Ammon's horn (tissue), 1 donor: Measurements from ENCODE around the gene NHERF1.

ENCODE experiments used
- DNase-seq: peaks from one replicate; pipeline ENCODE4 v3.0.0-alpha.2; 2016; ENCODE audit warnings: low spot score

Gene NHERF1

DNA sequence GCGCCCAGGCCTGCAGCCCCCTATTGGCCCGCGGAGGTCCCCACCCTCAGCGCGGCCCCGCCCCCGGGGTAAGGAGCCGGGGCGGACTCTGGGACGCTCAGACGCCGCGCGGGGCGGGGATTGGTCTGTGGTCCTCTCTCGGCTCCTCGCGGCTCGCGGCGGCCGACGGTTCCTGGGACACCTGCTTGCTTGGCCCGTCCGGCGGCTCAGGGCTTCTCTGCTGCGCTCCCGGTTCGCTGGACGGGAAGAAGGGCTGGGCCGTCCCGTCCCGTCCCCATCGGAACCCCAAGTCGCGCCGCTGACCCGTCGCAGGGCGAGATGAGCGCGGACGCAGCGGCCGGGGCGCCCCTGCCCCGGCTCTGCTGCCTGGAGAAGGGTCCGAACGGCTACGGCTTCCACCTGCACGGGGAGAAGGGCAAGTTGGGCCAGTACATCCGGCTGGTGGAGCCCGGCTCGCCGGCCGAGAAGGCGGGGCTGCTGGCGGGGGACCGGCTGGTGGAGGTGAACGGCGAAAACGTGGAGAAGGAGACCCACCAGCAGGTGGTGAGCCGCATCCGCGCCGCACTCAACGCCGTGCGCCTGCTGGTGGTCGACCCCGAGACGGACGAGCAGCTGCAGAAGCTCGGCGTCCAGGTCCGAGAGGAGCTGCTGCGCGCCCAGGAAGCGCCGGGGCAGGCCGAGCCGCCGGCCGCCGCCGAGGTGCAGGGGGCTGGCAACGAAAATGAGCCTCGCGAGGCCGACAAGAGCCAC is at the start of gene NHERF1:
NHERF1 (plus strand) TSS at position 100 of the 750 bp plus-strand sequence; CDS start at position 319, 219 bp downstream.
- peak; percentile 93 for DNase-seq

DNA sequence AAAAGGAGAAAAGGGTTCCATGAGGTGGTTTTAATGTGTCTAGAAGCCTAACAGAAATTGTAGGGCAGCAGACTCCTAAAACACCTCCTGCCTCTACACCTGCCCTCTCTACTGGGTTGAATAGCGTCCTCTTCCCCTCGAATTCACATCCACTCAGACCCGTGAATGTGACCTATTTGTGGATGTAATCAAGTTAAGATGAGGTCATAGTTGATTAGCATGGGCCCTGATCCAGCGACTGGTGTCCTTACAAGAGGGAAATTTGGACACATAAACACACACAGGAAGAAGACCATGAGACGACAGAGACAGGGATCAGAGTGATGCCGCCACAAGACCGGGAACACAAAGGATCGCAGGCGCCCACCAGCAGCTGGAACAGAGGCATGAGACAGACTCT is 49.2 kb upstream of the NHERF1 start:
- no peak for DNase-seq

DNA sequence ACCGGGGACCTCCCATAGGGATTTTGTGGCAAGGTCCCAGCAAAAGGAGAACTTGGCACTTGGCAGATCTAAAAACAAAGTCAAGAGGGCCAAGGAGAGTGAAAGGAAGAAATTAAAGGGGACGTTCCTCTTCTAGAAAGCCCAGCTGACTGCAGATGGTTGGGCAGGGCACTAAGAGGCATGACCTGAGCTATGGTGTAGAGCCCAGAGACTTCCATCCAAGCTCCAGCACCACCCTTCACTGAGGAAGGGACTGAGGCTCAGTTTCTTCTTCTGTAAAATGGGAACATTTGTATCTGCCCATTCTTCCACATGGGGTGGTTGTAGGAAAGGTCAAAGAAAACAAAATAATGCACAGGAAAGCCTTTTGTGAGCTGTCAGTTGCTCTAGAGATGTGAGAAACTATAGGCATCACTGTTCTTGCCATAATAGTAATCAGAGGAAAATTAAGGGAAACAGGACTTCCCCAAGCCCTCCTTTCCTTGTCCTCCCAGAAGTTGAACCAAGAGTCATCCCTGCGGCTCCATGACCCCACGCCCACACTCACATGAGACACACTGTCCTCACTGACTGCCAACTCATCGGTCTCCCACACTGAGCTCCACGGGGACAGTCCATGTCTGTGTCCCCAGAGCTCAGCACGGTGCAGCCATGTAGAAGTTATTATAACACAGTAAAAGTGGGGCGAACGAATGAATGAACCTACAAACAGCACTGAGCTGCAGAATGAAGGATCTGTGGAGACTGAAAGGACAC is 46.1 kb upstream of the NHERF1 start:
- DNase-seq: no peak

DNA sequence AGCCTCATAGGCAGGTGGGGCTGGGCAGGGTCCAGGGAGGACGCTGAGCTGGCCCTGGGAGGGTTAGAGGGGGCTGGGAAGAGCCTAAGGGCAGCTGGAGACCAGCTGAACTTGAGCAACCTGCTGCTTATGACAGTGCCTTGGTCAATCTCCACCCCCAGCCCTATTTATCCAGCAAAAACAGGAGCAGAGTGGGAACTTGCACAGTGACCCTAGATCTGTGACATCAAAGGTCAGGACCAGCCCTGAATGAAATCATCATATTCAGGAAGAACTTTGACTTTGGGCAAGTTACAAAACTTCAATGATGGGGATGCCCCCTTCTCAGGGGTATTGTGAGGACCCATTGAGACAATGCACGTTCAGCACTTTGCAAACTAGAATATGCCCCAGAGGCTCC is 45.1 kb upstream of the NHERF1 start:
- no peak for DNase-seq

DNA sequence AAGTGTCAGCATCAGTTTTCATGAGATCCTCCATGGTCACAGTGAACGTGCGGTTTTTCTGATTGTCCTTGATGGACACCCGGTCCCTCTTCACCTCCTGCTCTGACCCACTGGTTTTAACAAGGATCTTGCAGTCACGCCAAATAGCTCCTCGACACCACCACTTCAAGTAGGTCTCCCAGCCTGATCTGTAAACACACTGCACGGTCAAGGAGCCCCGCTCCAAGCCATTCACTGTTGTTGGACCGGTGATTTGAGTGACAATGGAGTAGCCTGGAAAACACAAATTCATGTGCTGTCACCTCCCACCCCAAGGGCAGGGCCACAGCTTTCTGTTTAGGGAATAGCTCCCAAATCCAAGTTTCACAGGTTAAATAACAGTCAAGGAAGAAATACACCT is 43.9 kb upstream of the NHERF1 start:
- DNase-seq: no peak

DNA sequence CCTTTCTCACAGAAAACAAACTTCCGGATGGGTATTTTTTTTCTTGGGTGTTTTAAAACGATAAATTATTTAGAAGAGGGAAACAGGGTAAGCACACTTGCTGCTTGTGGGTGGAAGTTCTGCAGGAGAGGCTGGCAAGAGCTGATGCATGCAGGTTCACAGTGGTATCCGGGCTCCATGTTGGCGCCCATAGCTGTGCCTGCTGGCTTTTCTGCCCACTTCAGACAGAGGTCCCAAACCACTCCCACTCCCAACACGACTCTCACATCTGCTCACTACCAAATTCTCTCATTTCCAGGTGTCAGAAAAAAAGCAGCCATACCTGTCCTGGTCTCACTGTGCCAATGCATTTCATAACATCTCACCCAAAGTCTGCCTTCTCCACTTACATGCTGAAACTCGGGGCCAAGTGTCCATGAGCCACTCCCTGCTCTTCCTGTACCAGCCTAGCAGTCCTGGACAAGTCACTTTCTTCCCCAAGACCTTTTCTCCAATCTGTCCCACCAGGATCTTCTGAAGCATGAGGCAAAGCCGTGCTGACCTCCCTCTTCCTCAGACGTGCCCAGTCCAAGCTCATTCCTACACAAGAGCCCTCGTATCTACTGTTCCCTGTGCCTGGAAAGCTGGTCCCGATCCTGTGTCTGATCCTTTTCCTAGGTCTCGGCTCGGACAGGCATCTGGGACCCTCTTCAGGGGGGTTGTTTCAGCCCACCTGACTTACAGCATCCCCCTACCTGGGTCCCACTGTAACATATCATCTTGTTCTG is 37.2 kb upstream of the NHERF1 start:
- DNase-seq: no peak

DNA sequence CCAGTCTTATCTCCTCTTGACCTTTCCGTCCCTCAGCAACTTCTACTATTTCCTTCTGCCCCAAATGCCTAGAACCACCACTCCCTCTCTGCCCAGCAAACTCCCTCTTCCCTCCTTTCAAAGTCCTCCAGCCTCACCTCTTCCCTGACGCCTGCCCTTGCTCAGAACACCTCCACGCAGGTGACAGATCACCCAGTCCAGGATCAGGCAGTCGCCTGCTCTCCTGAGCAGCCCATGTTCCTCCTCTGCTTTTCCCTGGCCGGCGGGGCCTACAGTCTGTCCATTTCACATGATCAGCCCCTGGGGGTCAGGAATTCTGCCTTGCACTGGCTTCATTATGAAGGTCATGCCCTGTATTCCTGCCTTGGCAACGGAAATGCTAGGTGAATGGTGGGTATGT is 36.1 kb upstream of the NHERF1 start:
- DNase-seq: no peak

DNA sequence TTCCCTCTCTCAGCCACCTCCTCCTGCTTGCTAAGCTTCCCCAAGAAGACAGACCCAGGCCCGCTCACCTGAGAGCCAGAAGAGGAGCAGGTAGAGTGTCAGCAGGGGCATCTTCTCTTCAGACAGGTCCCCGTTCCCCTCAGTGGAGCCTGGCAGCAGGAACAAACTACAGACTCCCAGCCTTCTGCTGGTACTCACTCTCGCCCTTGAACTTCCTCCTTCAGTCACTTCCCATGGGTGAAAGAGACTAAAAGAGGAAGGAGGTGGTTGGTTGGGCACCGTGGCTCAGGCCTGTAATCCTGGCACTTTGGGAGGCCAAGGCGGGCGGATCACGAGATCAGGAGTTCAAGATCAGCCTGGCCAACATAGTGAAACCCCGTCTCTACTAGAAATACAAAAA is 35.7 kb upstream of the NHERF1 start, which contains the start of gene CD300LF:
CD300LF (minus strand) TSS at position 168 of the 400 bp plus-strand sequence; CDS start at position 111, 57 bp downstream.
- peak; percentile 68 for DNase-seq

DNA sequence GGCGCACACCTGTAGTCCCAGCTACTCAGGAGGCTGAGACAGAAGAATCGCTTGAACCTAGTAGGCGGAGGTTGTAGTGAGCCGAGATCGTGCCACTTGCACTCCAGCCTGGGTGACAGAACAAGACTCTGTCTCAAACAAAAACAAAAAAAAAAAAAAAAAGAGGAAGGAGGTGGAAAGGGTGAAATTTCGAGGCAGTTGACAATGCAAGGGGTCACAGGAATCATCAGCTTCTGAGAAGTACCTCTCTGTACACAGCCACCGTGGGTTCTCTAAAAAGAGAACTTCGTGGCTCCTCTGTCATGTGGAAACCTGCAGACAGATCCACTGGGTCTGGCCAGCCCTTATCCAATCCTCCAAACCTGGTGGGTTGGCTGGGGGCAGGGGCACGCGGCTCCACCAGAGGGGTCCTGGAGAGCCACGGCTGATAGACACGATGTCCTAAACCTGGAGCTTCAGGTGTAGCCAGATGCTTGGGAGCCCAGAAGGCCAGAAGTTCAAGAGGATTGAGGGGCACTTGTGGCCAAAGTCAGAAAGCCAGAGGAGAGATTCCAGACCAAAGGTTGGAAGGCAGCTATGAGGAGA is 35.2 kb upstream of the NHERF1 start:
- no peak for DNase-seq

DNA sequence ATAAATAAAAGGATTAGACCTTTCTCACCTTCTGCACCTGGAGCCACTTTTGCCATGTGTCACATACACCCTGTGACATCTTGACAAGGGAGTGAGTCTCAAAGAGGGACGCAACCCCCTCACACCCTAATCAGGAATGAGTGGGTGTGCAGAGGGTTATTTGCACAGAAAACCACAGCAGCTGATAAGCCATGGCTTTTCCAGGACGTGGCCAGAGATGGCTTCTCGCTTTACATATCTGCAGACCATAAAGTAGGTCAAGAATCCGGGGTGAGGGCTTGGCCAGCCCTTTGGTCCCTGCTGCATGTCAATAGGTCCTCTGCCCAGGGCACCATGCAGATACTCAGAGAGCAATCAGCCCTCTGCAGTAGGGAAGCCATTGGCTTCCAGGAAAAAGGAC is 33.3 kb upstream of the NHERF1 start:
- no peak for DNase-seq

DNA sequence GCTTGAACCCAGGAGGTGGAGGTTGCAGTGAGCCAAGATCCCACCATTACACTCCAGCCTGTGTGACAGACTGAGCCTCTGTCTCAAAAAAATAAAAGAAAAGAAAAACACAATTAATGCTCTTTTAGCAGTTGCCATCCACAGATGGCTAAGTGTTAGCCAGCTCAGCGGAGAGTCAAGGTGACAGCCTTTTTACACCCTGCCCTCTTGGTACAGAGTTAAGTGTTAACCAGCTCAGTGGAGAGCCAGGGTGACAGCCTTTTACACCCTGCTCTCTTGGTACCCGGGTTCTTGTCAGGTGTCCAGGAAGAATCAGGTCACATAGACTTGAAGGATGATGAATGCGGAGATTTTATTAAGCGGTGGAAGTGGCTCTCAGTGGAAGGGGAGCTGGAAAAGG is 27.9 kb upstream of the NHERF1 start:
- DNase-seq: no peak

DNA sequence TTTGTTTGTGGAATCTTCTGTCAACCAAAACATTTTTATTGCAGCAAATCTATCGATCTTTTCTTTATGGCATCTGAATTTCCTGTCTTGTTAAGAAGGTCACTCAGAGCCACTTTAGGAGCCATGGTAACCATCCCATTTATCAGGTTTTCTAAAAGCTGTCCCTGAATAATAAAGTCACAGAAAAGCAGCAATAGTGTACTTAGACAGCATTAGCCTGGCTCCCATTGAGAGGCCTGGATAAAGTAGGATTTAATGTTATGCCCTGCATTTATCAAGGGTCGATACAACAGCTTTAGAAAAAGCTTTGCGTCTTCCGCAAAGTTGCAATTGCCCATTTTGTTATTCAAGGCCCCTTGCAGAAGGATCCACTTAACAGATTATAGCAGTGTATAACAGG is 25.6 kb upstream of the NHERF1 start:
- no peak for DNase-seq

DNA sequence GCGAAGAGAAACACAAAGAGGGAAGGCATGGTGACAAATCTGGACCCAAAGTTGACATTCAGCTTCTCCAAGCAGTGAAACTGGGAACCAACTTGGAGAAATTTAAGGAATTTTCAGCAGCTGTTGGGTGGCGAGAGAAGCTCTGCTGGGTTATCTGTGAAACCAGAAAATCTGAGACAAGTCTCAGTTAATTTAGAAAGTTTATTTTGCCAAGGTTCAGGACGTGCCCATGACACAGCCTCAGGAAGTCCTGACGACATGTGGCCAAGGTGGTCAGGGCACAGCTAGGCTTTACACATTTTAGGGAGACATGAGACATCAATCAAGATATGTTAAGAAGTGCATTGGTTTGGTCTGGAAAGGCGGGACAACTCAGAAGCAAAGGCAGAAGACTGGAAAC is 24.5 kb upstream of the NHERF1 start:
- no peak for DNase-seq

DNA sequence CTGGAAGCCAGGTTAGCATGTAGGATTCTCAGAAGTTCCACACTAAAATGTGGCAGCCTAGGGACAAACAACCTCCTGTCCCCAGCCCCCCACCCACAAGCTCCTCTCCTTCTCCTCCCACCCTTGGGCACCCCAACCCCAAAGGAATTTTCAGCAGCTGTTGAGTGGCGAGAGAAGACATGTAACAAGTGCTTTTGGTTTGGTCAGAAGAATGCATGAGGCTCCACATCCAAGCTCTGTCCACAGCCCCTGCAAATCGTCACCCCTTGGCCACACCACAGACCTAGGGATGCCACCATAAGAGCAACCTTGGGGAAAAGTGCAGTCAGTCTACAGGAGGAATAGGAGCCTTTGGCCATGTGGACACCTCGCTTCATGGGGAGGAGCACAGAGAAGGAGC is 23.3 kb upstream of the NHERF1 start:
- no peak for DNase-seq

DNA sequence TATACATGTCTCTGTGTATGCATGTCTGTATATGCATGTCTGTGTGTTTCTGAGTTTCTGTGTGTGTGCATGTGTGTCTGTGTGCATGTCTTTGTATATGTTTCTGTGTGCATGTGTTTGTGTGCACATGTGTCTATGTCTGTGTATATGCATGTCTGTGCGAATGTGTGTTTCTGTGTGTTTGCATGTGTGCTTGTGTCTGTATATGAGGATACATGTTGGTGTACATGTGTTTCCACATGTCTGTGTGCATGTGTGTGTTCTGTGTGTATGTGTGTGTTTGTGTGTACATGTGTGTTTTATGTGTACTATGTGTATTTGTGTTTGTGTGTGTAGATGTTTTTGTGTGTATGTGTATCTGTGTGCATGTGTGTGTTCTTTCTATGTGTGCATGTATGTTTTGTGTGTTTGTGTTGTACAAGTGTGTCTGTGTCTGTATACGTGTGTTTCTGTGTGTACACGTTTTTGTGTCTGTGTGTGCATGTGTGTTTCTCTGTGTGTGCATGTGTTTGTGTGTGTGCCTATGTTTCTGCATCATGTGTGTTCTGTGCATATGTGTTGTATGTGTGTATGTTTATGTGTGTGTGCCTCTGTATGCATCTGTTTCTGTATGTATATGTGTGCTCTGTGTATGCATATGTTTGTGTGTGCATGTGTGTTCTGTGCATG is 20.3 kb upstream of the NHERF1 start:
- no peak for DNase-seq

DNA sequence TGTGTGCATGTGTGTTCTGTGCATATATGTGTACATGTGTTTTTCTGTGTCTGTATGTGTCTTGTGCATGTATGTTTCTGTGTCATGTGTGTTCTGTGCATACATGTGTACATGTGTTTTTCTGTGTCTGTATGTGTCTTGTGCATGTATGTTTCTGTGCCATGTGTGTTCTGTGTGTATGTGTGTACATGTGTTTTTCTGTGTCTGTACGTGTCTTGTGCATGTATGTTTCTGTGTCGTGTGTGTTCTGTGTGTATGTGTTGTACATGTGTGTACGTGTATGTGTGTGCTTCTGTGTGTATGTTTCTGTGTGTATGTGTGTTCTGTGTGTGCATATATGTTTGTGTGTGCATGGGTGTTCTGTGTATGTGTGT is 19.7 kb upstream of the NHERF1 start:
- no peak for DNase-seq

DNA sequence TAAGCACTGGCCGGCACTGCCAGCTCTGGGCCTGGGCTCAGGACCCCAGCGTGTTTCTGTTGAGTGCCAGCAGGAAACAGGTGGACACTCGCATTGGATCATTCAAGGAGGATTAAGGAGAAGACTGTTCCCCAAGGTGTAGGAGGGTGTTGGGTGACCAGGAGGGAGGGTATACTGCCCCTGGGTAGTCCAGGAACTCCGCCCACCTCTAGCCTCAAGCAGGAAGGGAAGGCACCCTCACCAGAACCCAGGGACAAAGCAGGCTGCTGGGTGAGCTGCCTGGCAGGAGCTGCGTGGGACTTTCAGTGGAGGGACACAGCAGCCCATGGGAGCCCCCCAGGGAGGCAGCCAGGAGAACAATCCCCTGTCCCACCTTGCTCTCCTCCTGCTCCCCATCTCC is 19.1 kb upstream of the NHERF1 start:
- no peak for DNase-seq

DNA sequence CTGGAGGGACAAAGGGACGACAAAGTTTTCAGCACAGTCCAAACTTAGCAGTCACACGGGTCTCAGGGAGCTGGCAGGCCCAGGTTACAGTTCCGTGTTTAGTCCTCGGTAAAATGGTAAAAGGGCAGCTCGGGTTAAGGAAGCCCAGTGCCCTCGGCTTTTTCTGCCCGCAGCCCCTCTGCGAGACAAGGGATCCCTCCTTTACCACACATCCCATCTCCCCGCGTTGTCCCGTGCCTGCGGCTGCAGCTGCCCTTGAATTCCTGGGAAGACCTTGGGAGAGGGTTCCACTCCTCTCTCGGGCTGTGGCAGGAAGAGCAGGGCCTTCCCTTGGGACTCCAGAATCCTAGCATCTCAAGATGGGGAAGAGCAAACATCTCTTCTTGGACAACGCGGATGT is 18.6 kb upstream of the NHERF1 start:
- DNase-seq: no peak

DNA sequence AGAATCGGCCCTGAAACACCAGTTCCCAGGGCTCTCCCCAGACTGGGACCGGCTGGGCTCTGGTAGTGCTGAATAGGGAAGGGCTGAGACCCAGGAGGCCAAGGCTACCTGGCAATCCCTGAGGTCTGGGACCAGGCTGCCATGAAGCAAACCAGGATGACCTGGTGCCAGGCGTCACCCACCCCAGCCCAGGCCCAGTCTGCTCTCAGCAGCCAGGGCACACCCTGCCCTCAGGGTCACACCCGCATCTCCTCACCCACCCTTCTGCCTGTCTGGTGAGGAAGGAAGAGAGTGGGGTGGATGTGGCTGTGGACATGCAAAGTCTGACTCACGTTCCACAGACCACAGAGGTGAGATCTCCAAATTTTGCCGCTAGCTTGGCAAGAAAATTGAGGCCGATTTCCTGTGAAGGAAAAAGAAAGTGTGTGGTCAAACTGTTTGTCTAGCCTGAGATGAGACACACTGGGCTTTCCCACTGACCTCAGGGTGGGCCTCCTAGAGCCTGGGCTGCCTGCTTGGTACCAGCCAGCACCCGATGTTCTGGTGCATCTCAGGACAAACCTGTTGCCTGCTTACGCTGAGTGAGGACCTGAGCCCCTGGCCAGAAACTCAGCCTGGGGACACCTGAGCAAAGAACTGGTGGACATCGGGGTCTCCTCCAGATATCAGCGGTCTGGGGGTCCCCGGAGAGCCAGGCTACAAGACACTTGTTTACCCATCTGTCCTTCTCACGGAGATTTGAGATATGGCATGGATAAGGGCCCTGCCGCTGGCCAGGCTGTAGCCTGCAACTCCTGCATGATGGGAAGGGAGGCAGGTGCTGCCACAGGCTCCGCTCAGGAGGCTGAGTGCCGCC is 17.7 kb upstream of the NHERF1 start:
- no peak for DNase-seq

DNA sequence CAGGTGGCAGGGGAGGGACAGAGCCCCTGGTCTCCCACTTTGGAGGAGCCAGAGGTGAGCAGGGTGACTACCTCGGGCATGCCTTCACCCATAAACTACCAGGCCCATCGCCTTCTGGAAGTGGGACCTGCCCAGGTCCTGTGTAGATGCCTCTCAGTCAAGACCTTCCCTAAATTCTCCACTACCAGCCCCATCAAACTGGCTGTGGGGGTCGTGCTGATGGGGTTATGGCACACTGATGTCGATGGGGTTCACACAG is 17.2 kb upstream of the NHERF1 start:
- DNase-seq: no peak
